GM21515 (cell line): ENCODE data around the gene UBXN2A.
"Not testable (repeated sequence)": the region's sequence is repeated elsewhere in the genome, so short reads cannot be mapped to it uniquely, and the experiment has no call there.

Experiments used
- ATAC-seq: cut with Tn5 transposase; IDR thresholded peaks from one replicate; pipeline ENCODE4 v1.9.1; 2021; ENCODE audit not compliant: unreplicated experiment

UBXN2A gene

DNA sequence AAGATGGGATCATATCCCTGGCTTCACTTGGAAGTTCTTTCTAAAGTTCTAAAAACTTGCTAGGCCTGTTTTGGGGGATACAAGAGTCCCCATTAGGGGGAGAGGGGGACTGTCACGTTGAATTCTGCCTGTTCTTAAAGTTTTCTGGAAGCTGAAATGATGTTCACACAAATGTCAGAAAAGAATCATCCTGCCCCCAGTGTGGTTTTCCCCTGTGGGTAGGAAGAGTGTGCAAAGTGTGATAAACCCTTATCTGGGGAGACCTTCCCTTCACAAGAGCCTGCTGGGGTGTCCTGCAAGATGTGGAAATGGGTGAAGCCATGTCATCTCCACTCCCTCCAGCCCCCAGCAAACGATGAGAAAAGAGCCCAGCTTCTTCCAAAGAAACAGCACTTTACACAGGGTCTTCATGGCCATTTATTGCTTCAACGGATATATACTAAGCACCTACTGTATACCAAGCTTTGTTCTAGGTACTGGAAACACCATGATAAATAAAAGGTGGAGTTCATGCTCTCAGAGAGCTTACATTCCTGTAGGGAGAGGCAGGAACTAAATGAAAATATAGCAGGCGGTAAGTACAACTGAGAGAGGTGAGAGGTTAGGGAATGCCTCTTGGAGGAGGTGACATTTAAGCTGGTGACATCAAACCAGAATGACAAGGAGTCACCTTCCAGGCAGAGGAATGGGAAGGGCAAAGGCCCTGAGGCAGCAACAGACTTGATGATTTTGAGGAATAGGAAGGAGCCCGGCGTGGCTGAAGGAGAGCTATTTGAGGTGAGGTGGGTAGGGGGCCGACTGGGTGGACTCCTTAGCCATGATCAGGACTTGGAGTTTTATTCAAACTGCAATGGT, 71.2 kb downstream of the UBXN2A start:
- ATAC-seq: no peak

DNA sequence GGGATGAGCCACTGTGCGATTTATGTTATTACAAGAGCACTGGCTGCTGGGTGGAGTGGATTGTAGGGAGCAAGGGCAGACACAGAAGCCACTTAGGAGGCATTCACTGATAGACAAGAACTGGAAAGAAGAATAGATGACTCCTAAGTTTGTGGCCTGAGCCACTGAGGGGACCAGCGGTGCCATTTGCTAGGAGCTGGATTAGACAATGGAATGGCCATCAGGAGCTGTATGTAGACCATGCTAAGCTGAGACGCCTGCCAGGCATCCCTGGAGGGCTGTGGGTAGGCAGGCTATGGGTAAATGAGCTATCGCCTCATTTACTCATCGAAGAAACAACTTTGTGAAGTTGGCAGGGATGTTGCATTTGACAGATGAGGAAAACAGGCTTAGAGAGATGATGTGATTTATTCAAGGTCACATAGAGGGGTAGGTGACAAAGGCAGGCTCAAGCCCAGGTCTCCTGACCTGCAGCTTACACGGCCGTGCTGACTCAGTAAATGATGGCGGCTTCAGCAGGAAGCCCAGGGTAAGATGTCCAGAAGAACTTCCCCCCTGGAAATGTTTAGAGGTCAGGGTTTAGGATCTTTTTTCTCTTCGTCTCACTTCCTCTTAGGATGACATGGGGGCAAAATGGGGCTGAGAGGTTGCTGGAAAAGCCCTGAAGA, 72.4 kb downstream of the UBXN2A start:
- ATAC-seq: no peak

DNA sequence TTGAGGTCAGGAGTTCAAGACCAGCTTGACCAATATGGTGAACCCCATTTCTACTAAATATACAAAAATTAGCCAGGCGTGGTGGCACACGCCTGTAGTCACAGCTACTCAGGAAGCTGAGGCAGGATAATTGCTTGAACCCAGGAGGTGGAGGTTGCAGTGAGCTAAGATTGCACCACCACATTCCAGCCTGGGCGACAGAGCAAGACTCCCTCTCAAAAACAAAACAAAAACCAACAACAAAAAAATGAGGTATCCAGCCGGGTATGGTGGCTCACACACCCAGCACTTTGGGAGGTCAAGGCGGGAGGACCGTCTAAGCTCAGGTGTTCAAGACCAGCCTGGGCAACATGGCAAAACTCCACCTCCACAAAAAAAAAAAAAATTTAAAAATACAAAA, 74.6 kb downstream of the UBXN2A start:
- not testable (repeated sequence) for ATAC-seq

DNA sequence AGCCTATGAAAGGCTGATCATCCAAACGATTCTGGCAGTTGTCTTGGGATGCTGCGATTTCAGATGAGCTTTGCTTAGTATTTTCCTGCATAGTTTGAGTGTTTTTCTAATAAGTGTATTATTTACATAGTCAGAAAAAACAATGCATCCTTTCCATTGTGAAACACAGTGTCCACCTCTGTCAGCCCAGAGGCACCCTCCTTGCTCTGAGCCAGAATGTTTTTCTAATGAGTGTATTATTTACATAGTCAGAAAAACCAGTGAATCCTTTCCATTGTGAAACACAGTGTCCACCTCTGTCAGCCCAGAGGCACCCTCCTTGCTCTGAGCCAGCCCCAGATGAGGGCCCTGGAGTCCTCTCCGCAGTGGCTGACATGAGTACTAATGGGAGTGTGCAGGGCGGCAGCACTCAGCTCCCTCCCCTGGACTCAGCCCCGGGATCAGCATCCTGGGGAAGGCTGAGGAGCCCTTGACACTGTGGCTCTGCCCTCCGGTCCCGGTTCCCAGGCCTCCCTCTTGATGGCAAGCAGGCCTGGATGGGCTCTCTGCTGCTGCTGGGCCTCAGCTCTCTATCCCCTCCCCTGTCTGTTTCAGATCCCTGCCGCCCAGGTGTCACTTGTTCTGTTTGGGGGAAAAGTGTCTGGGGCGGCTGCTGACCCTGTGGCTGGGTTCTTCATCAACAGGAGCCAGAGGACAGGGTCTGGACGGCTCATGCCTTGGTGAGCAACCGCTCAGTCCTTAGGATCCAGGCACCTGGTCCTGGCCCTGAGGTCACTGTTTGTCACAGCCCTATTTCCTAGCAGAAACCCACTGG, 75.5 kb downstream of the UBXN2A start:
- no peak for ATAC-seq

DNA sequence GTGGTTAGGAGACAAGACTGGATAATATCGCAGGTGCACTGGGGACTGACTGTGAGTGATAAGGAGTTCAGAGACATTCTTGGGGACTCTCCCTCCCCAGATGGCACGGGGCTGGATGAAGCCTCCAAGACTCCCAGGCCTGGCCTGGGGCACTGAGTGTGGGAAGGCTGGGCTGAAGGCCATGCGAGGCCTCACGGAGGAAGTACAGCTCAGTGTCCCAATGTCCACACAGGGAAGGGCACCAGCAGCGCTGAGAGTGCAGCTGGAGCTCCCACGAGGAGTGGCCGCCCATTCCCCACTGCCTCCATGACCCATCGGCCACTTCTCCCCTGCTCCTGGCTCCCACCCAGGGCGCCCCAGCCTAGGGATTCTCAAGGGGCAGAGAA, 76.1 kb downstream of the UBXN2A start:
- no peak for ATAC-seq

DNA sequence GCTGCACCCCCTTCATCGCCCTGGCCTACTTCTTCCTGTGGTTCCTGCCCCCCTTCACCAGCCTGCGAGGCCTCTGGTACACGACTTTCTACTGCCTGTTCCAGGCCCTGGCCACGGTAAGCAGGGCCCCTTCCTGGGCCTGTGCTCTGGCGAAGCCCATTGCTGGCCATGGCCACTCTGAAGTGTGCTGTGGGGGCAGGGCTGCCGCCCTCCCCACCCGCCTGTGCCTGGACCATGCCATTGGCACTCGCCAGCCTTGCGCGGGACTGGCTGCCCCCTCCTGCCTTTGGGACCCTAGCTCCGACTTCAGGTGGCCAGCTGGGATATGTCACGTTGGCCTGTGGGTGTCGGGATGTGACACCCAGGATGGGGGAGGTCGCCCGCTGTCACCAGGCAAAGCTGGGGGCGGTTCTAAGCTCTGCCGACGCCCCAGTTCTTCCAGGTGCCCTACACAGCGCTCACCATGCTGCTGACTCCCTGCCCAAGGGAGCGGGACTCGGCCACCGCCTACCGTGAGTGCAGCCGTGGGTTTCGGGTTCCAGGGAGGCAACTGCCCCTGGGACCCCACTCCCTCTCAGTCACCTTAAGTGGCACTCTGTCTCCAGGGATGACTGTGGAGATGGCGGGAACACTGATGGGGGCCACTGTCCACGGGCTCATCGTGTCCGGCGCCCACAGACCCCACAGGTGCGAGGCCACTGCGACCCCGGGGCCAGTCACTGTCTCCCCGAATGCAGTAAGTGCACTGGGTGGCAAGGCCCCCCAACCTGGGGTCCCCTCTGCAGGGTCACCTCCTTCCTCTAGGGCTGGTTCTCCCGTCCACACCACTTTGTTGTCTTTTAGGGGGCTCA, 76.8 kb downstream of the UBXN2A start:
- no peak for ATAC-seq

DNA sequence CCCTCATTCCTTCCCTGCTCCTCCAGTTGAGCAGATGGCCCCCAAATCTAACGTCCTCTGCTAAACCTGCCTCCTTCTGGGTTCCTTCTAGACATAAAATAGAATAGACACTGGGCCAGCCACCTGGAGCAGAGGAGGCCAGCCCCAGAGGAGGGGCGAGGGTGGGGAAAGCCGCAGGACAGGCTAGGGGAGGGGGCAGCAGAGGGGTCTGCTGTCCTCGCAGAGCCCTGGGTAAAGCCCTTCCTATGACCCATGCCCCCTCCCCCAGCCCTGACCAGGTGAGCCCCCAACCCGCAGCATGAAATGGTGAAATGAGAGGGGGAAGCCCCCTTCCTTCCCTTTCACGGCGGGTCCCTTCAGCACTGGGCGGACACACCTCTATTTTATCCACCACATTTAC, 77.4 kb downstream of the UBXN2A start:
- ATAC-seq: no peak

DNA sequence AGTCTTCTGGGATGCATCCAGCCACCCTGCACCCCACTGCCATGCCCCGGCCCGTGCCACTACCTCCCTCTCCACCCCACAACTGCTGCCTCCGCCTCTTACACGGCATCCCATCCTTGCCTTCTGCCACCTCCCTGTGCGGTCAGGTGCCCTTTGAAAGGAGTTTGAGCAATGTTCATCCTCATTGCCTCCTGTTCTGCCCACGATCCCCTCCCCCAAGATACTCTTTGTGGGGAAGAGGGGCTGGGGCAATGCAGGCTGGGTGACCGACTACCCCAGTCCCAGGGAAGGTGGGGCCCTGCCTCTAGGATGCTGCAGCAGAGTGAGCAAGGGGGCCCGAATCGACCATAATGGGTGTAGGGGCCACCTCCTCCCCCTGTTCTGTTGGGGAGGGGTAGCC, 78.0 kb downstream of the UBXN2A start:
- no peak for ATAC-seq

DNA sequence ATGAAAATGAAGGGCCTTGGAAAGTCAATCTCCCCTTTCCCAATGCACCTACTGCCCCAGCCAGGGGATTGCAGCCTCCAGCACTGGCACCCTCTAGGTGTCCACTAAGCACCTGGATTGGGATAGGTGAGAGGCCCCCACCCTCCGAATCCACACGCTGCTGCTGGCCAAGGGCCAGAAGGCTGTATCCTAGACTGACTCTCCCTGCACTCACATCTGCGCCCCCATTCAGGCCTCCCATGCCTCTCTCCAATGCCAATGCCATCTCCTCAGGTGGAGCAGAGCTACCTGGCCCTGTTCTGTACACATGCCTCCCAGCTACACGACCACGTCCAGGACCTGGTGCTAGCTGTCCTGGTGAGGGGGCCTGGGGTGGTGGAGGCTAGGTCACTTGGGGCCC, 79.5 kb downstream of the UBXN2A start:
- ATAC-seq: no peak

DNA sequence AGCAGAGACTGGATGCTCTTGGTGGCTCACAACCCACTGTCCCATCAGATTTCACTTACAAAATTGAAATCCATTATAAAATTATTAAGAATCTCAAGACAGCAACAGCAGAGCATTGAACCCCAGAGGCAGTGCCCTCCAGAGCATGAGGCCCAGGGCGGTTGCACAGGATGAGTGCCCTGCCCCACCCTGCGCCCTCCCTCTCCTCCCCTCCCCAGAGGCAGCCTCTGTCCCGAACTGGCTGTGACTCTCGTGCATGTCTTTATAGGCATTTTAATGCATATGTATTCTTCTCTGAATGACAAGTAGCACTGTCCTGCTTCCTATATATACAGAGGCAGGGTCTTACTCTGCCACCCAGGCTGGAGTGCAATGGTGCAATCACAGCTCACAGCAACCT, 80.0 kb downstream of the UBXN2A start:
- no peak for ATAC-seq

DNA sequence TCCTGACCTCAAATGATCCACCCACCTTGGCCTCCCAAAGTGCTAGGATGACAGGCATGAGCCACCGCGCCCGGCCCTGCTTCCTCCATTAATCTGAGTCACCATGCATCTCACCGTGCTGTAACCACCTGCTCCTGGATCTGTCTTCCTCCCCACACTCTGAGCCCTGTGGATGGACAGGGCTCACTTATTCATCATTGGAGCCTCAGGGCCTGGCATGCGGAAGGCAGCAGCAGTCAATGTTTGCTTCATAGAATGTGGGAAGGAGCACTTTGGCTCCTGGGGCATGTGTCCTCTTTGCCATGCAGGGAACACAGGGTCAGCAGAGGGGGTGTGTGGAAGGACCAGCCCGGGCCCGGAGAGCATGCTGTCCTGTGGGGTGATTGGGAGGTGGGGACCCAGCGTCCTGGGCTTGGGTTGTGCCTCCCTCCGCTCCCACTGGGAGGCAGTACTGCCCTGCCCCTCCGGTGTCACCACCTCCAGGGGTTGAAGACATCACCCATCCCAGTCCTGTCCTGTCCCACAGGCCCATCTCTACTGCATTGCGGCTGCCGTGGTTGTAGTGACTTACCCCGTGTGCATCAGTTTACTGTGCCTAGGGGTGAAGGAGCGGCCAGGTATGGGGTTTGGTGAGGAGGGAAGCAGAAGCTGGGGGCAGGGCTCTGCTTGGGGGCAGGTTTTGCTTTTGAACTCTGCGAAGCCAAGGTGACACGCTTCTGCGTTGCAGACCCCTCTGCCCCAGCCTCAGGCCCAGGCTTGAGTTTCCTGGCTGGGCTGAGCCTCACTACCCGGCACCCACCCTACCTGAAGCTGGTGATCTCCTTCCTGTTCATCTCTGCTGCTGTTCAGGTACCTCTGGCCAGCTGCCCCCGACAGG, 81.1 kb downstream of the UBXN2A start:
- ATAC-seq: no peak

DNA sequence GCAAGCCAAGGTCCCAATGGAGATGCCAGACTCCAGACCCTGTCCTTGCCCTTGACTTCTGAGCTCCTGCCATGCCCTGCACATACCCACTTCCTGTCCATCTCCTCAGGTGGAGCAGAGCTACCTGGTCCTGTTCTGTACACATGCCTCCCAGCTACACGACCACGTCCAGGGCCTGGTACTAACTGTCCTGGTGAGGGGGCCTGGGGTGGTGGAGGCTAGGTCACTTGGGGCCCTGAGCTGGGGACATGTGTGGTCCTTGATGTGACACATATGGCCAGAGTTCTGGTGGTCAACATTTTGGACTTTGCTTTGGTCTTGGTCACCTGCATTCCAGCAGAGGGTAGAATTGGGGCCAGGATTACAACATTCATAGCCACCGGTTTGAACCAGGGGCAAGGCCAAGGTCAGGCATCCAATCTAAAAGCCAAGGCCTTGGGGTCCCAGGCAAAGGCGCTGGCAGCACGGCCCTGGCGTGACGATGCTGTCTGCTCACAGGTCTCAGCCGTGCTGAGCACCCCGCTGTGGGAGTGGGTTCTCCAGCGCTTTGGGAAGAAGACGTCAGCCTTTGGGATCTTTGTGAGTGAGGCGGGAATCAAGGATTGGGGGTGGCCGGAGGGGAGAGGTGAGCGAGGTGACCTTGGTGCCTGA, 82.2 kb downstream of the UBXN2A start:
- no peak for ATAC-seq

DNA sequence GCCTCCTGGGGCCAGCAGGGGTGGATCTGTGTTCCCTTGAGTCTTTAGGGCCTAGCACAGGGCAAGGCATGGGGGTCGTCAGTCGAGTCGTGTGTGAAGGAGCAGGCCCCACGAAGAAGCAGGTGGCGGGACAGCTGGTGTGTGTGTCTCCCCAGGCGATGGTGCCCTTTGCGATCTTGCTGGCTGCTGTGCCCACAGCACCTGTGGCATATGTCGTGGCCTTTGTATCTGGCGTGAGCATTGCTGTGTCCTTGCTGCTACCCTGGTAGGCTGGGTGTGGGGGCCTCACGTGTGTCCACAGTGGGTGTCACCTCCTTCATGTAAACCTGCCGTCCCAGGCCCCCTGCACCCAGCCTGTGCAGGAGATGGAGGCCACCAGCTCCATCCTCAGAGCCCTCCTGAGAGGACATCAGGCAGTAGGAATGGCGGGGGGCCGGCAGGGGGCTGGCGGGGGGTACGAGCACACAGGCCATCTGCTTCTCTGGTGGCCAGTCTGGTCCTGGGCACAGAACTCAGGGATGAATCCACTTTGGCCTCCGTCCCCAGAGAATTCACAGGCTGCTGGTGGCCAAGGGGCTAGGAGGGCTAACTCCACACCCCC, 82.8 kb downstream of the UBXN2A start:
- no peak for ATAC-seq

DNA sequence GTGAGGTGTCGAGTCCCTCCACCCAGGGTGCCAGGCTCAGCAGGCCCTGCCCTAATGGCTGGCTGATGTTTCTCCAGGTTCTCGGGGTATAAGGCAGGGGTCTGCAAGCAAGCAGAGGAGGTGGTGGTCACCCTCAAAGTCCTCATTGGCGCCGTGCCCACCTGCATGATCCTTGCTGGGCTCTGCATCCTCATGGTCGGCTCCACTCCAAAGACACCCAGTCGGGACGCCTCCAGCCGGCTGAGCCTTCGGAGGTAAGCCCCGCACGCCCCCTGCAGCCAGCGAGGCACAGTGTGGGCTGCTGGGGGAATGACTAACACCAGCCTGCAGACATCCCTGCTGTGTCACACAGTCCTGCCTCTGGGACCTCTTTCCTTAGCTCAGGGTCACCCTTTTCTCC, 83.8 kb downstream of the UBXN2A start:
- no peak for ATAC-seq

DNA sequence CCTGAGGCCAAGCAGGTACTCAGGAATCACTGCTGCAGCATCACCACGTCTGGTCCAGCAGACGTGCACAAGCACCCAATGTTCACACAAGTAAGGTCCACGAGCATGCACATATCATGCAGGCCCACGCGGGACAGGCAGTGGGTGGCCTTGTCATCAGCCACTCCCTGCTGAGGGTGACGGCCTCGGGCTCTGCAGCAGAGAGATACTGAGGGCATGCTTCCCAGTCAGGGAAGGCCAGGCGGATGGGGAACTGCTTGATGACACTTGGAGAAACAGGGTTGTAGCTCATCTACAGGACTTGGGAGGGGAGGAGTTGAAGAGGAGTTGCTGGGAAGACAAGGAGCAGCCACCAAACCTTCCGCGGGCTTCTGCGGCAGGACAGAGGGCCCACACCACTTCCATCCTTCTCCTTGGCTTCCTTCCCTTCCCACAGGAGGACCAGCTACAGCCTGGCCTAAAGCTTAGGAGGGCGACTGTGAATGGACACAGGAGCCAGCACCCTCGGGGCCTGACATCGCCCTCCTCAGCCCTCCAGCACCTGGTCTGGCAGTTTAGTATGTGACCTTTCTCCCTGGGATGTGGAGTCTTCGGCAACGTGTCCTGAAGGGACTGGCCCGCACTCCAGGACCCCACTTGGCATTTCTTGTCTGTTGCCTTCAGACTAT, 84.9 kb downstream of the UBXN2A start:
- no peak for ATAC-seq

DNA sequence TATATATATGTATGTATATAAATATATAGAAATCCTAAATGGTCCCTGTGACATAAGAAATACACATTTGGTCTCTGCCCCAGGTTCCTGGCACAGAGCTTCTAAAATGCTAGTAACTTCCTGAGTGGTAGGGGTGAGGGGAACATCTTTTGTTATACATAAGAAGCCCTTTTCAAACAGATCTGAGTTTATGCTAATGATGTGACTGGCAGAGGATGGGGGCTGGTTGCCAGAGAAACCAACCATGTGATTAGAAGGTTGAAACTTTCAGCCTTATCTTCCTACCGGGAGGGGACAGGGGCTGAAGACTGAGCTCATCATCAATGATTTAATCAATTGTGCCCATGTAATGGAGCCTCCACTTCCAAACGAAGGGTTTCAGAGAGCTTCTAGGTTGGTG, 86.0 kb downstream of the UBXN2A start:
- ATAC-seq: no peak

DNA sequence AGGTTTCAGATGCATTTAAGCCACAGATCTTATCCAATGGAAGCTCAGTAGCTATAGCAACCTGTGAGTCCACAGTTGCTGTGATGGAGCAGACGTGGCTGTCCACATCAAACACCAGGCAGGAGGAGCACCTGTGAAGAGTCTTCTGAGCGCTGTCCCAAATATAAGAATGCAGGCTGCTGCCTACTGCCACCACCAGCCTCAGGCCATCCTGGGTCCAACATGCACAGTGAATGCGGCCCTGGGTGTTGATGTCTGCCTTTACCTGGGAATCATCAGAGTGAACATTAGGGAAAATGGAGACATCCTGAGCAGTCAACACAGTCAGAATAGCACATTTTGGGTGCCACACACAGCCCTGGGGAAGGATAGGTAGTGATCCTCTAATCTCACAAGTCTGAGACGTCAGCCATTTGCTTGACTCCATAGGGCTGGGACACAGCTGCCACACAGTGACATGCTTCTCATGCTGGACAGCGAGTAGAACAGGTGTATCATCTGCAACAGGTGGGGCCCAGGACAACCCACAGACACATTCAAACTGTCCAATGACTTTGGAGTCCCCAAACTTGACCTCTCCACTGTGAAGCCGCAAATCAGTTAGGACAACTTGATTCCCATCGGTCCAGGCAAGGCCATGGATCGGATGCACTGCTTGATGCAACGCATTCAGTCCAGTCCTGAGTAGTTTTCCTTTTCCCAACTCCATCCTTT, 98.7 kb downstream of the UBXN2A start:
- no peak for ATAC-seq

DNA sequence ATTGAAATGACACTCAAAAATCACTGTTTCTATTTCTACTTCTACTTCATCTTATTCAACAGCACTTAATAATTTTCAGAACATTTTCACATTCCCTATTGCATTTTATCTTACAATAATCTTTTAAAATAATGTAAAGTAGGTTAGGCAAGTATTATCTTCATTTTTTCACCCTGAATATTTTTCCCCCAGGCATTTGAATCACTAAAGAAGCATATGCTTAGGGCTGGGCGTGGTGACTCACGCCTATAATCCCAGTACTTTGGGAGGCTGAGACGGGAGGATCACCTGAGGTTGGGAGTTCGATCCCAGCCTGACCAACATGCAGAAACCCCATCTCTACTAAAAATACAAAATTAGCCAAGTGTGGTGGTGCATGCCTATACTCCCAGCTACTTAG, 100.2 kb downstream of the UBXN2A start:
- ATAC-seq: no peak
